ENCODE measurements around the gene TLR6.
A peak's percentile ranks its signal among the peaks of the same experiment; 100 is the strongest.

TLR6 gene

GRCh38 chr4:38856524-38857337 lies at the start of gene TLR6:
TSS of gene TLR6 (minus strand) at chr4:38856817. CDS start at chr4:38829473, 27,344 bp downstream.
- DNase-seq (ENCODE audit: low spot score): peak; percentile 69

GRCh38 chr4:38905652-38906385 lies 49.2 kb upstream of the TLR6 start:
- DNase-seq (ENCODE audit: low spot score): no peak

- no peak for DNase-seq (ENCODE audit: low spot score)
These were observed 48.1 kb upstream of the TLR6 start for GRCh38 chr4:38904682-38905081.

- no peak for DNase-seq (ENCODE audit: low spot score)
These were observed 47.6 kb upstream of the TLR6 start for GRCh38 chr4:38904090-38904666.

- peak; percentile 48 for DNase-seq (ENCODE audit: low spot score)
These were observed 46.1 kb upstream of the TLR6 start for GRCh38 chr4:38902695-38903094.

- no peak for DNase-seq (ENCODE audit: low spot score)
These were observed 45.6 kb upstream of the TLR6 start for GRCh38 chr4:38902221-38902620.

- no peak for DNase-seq (ENCODE audit: low spot score)
These were observed 41.6 kb upstream of the TLR6 start for GRCh38 chr4:38898245-38898644.

- DNase-seq (ENCODE audit: low spot score): no peak
These were observed 40.3 kb upstream of the TLR6 start for GRCh38 chr4:38896940-38897339.

GRCh38 chr4:38894322-38894982 lies 37.8 kb upstream of the TLR6 start:
- peak; percentile 26 for DNase-seq (ENCODE audit: low spot score)

- DNase-seq (ENCODE audit: low spot score): no peak
These were observed 34.7 kb upstream of the TLR6 start for GRCh38 chr4:38891051-38891983.

- DNase-seq (ENCODE audit: low spot score): peak; percentile 86
These were observed 32.5 kb upstream of the TLR6 start for GRCh38 chr4:38889143-38889542.

GRCh38 chr4:38884254-38884653 lies 27.6 kb upstream of the TLR6 start:
- no peak for DNase-seq (ENCODE audit: low spot score)

- no peak for DNase-seq (ENCODE audit: low spot score)
These were observed 20.0 kb upstream of the TLR6 start for GRCh38 chr4:38876636-38877035.

GRCh38 chr4:38873290-38873944 lies 16.8 kb upstream of the TLR6 start:
- no peak for DNase-seq (ENCODE audit: low spot score)

GRCh38 chr4:38872620-38873019 lies 16.0 kb upstream of the TLR6 start:
- no peak for DNase-seq (ENCODE audit: low spot score)

- DNase-seq (ENCODE audit: low spot score): no peak
These were observed 15.0 kb upstream of the TLR6 start for GRCh38 chr4:38871593-38871992.

GRCh38 chr4:38870098-38870808 lies 13.6 kb upstream of the TLR6 start:
- no peak for DNase-seq (ENCODE audit: low spot score)

- no peak for DNase-seq (ENCODE audit: low spot score)
These were observed 12.9 kb upstream of the TLR6 start for GRCh38 chr4:38869511-38869910.

GRCh38 chr4:38868059-38868960 lies 11.7 kb upstream of the TLR6 start:
- DNase-seq (ENCODE audit: low spot score): peak; percentile 28
